HG03460 (cell line): ENCODE measurements around the gene RAB37.

Experiments
- ATAC-seq: cut with Tn5 transposase; IDR thresholded peaks from one replicate; pipeline ENCODE4 v1.9.1; 2021; ENCODE audit not compliant: unreplicated experiment

RAB37 gene, protein sequence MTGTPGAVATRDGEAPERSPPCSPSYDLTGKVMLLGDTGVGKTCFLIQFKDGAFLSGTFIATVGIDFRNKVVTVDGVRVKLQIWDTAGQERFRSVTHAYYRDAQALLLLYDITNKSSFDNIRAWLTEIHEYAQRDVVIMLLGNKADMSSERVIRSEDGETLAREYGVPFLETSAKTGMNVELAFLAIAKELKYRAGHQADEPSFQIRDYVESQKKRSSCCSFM

DNA sequence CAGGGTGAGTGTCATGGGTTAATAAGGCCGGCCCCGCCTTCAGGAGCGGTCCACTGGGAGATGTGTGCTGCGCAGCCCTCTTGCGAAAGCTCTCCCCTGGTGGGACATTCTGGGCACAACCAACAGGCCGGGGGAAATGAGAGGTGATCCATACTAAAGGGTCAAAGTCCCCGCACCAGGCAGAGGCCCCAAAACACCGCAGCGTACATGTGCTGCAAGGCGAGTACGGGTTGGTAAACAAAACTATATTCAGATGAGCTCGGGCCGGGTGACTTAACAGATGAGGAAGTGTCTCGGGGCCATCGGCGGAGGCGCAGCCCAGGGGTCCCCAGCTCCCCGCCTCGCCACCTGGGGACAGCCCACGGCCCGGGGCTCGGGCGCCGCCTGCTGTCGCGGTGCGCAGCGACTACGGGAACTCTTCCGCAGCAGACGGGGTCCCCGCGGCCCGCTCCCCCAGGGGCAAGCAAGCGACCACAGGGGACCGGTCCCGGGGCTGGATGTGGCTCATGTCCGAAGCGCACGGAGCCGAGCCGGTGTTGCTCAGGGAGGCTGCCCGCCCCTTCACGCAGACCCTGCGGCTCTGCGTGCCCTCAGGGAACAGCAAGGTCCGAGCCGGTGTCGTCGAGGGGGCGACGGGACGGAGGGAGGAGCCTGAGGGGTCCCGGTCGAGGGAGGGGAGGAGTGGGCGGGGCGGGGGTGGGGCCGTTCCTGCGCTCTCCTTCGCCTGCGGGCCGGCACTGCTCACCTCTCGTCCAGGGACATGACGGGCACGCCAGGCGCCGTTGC lies at the start of gene RAB37:
TSS of gene RAB37 (plus strand) at position 744 of the 786 bp plus-strand sequence. CDS start at position 761, 17 bp downstream.
- ATAC-seq: no peak

DNA sequence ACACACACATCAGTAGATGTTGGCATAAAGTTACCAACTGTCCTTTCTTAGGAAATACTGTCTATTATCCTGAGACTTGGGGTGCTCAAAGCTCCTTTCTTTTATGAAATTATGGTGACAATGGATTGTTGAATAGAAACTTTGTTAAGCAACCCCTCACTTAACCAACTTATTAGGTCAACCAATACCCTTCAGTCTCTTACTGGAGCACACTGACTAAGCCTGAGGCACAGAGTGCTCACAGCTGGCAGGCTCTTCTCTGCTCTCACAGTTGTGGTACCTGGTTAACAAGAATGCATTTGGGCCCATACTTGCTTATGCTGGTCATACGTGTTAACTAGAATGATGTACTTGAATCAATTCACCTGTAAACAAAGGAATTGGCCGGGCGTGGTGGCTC lies 49.2 kb upstream of the RAB37 start:
- ATAC-seq: no peak

DNA sequence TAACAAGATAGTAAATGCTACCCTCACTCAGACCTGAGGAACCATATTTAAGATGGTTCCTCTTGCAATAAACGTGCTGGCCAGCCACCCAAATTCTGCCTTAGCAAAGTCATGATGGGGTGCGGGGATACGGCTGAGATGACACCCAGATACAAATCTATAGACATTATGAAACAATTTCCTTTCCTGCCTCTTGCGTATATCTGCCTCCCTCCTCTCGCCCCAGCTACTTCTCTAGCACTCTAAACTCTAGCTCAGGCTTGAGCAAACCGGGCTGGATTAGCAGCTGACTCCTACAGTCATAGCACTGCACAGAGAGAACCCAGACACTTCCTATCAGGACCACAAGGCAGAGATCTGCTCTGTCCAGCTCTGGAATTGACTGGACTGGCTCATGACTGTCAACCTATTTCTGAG lies 46.6 kb upstream of the RAB37 start:
- ATAC-seq: no peak

DNA sequence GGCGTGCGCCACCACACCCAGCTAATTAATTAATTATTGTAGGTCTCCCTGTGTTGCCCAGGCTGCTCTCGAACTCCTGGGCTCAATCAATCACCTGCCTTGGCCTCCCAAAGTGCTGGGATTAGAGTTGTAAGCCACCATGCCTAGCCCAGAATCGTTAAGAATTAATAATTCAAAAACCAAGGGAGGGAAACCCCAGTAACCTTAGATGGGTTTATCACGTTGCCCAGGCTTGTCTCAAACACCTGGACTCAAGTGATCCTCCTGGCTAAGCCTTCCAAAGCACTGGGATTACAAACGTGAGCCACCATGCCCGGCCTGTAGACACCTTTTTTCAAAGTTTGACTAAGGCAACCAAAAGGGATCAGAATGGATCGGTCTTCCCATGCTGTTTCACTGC lies 45.9 kb upstream of the RAB37 start:
- no peak for ATAC-seq

DNA sequence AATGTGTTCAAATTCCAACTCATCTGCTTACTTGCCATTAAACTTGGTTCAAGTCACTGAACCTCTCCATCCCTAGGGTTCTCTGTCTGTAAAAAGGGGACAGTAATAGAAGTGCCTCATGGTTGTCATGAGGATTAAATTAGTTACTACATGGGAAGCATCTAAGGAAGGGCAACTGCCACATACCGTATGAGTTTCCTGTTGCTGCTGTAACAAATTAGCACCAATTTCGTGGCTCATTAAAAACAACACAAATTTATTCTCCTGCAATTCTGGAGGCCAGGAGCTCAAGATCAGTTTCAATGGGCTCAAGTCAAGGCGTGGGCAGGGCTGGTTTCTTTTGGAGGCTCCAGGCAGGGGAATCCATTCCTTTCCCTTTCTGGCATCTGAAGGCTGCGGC lies 43.0 kb upstream of the RAB37 start:
- no peak for ATAC-seq

DNA sequence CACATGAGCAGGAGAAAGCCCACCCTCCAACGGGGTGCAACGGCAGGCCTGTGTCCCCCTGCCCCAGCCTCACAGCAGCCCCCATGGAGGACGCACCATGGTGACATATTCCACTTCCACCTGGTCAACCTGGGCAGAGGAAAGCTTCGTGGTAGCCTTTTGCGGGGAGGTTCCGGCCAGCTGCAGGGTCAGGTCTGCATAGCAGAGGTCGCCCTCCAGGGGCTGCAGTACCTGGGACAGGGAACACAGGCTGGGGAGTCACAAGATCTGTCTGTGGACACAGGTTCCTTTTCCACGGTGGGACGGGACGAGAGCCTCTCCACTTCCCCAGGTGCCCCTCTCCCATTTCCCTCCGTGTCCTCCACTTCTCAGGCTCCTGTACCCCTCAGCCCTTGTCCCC lies 41.4 kb upstream of the RAB37 start:
- ATAC-seq: no peak

DNA sequence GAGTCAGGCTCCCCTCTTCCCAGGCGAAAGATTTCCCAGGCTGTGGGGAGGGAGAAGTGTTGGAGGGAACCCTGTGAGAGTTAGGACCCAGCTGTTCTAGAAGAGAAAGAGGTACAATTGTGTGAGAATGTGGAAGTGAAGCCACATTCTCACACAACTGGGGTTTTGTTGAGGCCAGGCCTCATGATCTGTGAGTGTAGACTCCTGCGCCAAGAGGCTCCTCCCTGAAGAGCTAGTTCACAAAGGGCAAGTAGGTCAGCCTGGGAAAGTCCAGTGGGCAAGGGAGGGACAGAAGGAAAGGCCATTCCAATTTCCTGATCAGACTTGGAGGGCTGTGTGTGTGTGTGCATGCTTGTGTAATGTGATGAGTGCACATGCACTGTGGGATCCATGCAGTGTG lies 39.5 kb upstream of the RAB37 start:
- no peak for ATAC-seq

DNA sequence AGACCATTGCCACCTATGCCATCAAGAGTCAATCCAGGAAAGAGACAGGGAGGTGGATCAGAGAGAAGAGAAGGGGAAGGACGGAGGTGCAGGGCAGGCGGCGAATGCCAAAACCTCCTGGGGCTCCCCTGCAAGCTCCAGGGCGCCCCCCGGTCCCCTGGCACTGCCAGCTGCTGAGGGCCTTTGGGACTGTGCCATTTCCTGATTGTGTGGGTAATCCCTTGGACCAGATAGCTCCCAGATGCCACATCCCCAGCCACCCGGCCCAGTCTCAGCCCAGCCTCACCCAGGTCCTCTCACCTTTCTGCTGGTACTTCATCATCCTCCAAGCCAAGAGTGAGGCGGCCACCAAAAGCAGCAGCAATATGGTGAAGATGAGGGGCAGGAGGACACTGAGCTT lies 39.0 kb upstream of the RAB37 start:
- ATAC-seq: no peak

DNA sequence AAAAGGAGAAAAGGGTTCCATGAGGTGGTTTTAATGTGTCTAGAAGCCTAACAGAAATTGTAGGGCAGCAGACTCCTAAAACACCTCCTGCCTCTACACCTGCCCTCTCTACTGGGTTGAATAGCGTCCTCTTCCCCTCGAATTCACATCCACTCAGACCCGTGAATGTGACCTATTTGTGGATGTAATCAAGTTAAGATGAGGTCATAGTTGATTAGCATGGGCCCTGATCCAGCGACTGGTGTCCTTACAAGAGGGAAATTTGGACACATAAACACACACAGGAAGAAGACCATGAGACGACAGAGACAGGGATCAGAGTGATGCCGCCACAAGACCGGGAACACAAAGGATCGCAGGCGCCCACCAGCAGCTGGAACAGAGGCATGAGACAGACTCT lies 37.8 kb upstream of the RAB37 start:
- no peak for ATAC-seq

DNA sequence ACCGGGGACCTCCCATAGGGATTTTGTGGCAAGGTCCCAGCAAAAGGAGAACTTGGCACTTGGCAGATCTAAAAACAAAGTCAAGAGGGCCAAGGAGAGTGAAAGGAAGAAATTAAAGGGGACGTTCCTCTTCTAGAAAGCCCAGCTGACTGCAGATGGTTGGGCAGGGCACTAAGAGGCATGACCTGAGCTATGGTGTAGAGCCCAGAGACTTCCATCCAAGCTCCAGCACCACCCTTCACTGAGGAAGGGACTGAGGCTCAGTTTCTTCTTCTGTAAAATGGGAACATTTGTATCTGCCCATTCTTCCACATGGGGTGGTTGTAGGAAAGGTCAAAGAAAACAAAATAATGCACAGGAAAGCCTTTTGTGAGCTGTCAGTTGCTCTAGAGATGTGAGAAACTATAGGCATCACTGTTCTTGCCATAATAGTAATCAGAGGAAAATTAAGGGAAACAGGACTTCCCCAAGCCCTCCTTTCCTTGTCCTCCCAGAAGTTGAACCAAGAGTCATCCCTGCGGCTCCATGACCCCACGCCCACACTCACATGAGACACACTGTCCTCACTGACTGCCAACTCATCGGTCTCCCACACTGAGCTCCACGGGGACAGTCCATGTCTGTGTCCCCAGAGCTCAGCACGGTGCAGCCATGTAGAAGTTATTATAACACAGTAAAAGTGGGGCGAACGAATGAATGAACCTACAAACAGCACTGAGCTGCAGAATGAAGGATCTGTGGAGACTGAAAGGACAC lies 34.8 kb upstream of the RAB37 start:
- no peak for ATAC-seq

DNA sequence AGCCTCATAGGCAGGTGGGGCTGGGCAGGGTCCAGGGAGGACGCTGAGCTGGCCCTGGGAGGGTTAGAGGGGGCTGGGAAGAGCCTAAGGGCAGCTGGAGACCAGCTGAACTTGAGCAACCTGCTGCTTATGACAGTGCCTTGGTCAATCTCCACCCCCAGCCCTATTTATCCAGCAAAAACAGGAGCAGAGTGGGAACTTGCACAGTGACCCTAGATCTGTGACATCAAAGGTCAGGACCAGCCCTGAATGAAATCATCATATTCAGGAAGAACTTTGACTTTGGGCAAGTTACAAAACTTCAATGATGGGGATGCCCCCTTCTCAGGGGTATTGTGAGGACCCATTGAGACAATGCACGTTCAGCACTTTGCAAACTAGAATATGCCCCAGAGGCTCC lies 33.7 kb upstream of the RAB37 start:
- ATAC-seq: no peak

DNA sequence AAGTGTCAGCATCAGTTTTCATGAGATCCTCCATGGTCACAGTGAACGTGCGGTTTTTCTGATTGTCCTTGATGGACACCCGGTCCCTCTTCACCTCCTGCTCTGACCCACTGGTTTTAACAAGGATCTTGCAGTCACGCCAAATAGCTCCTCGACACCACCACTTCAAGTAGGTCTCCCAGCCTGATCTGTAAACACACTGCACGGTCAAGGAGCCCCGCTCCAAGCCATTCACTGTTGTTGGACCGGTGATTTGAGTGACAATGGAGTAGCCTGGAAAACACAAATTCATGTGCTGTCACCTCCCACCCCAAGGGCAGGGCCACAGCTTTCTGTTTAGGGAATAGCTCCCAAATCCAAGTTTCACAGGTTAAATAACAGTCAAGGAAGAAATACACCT lies 32.5 kb upstream of the RAB37 start:
- ATAC-seq: no peak

DNA sequence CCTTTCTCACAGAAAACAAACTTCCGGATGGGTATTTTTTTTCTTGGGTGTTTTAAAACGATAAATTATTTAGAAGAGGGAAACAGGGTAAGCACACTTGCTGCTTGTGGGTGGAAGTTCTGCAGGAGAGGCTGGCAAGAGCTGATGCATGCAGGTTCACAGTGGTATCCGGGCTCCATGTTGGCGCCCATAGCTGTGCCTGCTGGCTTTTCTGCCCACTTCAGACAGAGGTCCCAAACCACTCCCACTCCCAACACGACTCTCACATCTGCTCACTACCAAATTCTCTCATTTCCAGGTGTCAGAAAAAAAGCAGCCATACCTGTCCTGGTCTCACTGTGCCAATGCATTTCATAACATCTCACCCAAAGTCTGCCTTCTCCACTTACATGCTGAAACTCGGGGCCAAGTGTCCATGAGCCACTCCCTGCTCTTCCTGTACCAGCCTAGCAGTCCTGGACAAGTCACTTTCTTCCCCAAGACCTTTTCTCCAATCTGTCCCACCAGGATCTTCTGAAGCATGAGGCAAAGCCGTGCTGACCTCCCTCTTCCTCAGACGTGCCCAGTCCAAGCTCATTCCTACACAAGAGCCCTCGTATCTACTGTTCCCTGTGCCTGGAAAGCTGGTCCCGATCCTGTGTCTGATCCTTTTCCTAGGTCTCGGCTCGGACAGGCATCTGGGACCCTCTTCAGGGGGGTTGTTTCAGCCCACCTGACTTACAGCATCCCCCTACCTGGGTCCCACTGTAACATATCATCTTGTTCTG lies 25.8 kb upstream of the RAB37 start:
- no peak for ATAC-seq

DNA sequence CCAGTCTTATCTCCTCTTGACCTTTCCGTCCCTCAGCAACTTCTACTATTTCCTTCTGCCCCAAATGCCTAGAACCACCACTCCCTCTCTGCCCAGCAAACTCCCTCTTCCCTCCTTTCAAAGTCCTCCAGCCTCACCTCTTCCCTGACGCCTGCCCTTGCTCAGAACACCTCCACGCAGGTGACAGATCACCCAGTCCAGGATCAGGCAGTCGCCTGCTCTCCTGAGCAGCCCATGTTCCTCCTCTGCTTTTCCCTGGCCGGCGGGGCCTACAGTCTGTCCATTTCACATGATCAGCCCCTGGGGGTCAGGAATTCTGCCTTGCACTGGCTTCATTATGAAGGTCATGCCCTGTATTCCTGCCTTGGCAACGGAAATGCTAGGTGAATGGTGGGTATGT lies 24.8 kb upstream of the RAB37 start:
- ATAC-seq: no peak

DNA sequence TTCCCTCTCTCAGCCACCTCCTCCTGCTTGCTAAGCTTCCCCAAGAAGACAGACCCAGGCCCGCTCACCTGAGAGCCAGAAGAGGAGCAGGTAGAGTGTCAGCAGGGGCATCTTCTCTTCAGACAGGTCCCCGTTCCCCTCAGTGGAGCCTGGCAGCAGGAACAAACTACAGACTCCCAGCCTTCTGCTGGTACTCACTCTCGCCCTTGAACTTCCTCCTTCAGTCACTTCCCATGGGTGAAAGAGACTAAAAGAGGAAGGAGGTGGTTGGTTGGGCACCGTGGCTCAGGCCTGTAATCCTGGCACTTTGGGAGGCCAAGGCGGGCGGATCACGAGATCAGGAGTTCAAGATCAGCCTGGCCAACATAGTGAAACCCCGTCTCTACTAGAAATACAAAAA lies 24.3 kb upstream of the RAB37 start, which contains the start of gene CD300LF:
TSS of gene CD300LF (minus strand) at position 168 of the 400 bp plus-strand sequence. CDS start at position 111, 57 bp downstream.
- ATAC-seq: no peak

DNA sequence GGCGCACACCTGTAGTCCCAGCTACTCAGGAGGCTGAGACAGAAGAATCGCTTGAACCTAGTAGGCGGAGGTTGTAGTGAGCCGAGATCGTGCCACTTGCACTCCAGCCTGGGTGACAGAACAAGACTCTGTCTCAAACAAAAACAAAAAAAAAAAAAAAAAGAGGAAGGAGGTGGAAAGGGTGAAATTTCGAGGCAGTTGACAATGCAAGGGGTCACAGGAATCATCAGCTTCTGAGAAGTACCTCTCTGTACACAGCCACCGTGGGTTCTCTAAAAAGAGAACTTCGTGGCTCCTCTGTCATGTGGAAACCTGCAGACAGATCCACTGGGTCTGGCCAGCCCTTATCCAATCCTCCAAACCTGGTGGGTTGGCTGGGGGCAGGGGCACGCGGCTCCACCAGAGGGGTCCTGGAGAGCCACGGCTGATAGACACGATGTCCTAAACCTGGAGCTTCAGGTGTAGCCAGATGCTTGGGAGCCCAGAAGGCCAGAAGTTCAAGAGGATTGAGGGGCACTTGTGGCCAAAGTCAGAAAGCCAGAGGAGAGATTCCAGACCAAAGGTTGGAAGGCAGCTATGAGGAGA lies 23.8 kb upstream of the RAB37 start:
- no peak for ATAC-seq

DNA sequence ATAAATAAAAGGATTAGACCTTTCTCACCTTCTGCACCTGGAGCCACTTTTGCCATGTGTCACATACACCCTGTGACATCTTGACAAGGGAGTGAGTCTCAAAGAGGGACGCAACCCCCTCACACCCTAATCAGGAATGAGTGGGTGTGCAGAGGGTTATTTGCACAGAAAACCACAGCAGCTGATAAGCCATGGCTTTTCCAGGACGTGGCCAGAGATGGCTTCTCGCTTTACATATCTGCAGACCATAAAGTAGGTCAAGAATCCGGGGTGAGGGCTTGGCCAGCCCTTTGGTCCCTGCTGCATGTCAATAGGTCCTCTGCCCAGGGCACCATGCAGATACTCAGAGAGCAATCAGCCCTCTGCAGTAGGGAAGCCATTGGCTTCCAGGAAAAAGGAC lies 21.9 kb upstream of the RAB37 start:
- no peak for ATAC-seq

DNA sequence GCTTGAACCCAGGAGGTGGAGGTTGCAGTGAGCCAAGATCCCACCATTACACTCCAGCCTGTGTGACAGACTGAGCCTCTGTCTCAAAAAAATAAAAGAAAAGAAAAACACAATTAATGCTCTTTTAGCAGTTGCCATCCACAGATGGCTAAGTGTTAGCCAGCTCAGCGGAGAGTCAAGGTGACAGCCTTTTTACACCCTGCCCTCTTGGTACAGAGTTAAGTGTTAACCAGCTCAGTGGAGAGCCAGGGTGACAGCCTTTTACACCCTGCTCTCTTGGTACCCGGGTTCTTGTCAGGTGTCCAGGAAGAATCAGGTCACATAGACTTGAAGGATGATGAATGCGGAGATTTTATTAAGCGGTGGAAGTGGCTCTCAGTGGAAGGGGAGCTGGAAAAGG lies 16.6 kb upstream of the RAB37 start:
- no peak for ATAC-seq

DNA sequence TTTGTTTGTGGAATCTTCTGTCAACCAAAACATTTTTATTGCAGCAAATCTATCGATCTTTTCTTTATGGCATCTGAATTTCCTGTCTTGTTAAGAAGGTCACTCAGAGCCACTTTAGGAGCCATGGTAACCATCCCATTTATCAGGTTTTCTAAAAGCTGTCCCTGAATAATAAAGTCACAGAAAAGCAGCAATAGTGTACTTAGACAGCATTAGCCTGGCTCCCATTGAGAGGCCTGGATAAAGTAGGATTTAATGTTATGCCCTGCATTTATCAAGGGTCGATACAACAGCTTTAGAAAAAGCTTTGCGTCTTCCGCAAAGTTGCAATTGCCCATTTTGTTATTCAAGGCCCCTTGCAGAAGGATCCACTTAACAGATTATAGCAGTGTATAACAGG lies 14.3 kb upstream of the RAB37 start:
- no peak for ATAC-seq

DNA sequence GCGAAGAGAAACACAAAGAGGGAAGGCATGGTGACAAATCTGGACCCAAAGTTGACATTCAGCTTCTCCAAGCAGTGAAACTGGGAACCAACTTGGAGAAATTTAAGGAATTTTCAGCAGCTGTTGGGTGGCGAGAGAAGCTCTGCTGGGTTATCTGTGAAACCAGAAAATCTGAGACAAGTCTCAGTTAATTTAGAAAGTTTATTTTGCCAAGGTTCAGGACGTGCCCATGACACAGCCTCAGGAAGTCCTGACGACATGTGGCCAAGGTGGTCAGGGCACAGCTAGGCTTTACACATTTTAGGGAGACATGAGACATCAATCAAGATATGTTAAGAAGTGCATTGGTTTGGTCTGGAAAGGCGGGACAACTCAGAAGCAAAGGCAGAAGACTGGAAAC lies 13.2 kb upstream of the RAB37 start:
- no peak for ATAC-seq

DNA sequence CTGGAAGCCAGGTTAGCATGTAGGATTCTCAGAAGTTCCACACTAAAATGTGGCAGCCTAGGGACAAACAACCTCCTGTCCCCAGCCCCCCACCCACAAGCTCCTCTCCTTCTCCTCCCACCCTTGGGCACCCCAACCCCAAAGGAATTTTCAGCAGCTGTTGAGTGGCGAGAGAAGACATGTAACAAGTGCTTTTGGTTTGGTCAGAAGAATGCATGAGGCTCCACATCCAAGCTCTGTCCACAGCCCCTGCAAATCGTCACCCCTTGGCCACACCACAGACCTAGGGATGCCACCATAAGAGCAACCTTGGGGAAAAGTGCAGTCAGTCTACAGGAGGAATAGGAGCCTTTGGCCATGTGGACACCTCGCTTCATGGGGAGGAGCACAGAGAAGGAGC lies 11.9 kb upstream of the RAB37 start:
- no peak for ATAC-seq
